K562 (cell line): ENCODE measurements around the gene CHRM1. TPM values are rescaled to one million over a fixed set of nuclear protein-coding genes. Genes with fewer than 3 reads are reported as not detected.
A peak's percentile ranks its signal among the peaks of the same experiment; 100 is the strongest.

Experiments
- FOXA1 ChIP-seq: fragments of 450-650 bp; IDR thresholded peaks from 2 replicates; pipeline ENCODE4 v1.6.1; 2016; ENCODE audit warnings: mild to moderate bottlenecking, borderline replicate concordance
- FOXK1 ChIP-seq: sonication (generic); formaldehyde crosslinking; IDR thresholded peaks from 2 replicates; pipeline ENCODE4 v1.8.0; 2022; ENCODE audit warnings: missing genetic modification reagents, mild to moderate bottlenecking, borderline replicate concordance
- GABPB1 ChIP-seq: sonication (generic); formaldehyde crosslinking; IDR thresholded peaks from 2 replicates; pipeline ENCODE4 v1.8.0; 2022; ENCODE audit warnings: mild to moderate bottlenecking, missing genetic modification reagents
- MXI1 ChIP-seq: IDR thresholded peaks from 2 replicates; pipeline ENCODE4 v1.6.1; 2011; ENCODE audit warnings: low read depth, mild to moderate bottlenecking, improper control_type of control experiment, low read length
- NFRKB ChIP-seq: fragments of 450-650 bp; IDR thresholded peaks from 2 replicates; pipeline ENCODE4 v1.6.1; 2016; ENCODE audit warnings: low read depth
- POLR2B ChIP-seq: fragments of 450-650 bp; IDR thresholded peaks from 2 replicates; pipeline ENCODE4 v1.6.1; 2018; ENCODE audit warnings: low read depth; ENCODE audit not compliant: partially characterized antibody
- RAD21 ChIP-seq, 2 experiments: fragments of 250-450 bp in 1 of 2; fragments of 450-650 bp in 1 of 2; sonication (Bioruptor Pico) in 1 of 2; formaldehyde crosslinking in 1 of 2; IDR thresholded peaks in 1 of 2; conservative IDR thresholded peaks in 1 of 2; 2 replicates each; pipeline versions ENCODE4 v1.4.0 to v1.8.0; 2020 to 2022; ENCODE audit warnings: mild to moderate bottlenecking in 2 of 2, moderate library complexity in 1 of 2
- RNF2 ChIP-seq: sonication (generic); IDR thresholded peaks from 2 replicates; pipeline ENCODE4 v1.6.1; 2016
- STAG1 ChIP-seq: sonication (generic); formaldehyde crosslinking; IDR thresholded peaks from 2 replicates; pipeline ENCODE4 v1.5.0; 2020; ENCODE audit warnings: missing genetic modification reagents, borderline replicate concordance
- STAT5B ChIP-seq: fragments of 250-450 bp; sonication (Bioruptor Pico); IDR thresholded peaks from 2 replicates; pipeline ENCODE4 v1.8.0; 2021; ENCODE audit warnings: mild to moderate bottlenecking, inconsistent platforms
- TAF9B ChIP-seq: fragments of 450-650 bp; IDR thresholded peaks from 2 replicates; pipeline ENCODE4 v1.6.1; 2018; ENCODE audit warnings: mild to moderate bottlenecking; ENCODE audit not compliant: partially characterized antibody
- TCF7 ChIP-seq: sonication (generic); IDR thresholded peaks from 2 replicates; pipeline ENCODE4 v1.6.1; 2016; ENCODE audit warnings: antibody characterized with exemption, borderline replicate concordance
- TGIF2 ChIP-seq: sonication (generic); formaldehyde crosslinking; IDR thresholded peaks from 2 replicates; pipeline ENCODE4 v1.8.1; 2022; ENCODE audit warnings: mild to moderate bottlenecking, missing genetic modification reagents, moderate library complexity
- ZC3H11A ChIP-seq: IDR thresholded peaks from 2 replicates; pipeline ENCODE4 v1.6.1; 2012; ENCODE audit warnings: low read depth, low read length, improper control_type of control experiment
- ZFP36 ChIP-seq: fragments of 150-350 bp; IDR thresholded peaks from 2 replicates; pipeline ENCODE4 v1.6.1; 2018; ENCODE audit warnings: low read length, low read depth; ENCODE audit not compliant: partially characterized antibody
- ZNF133 ChIP-seq: fragments of 250-450 bp; sonication (Bioruptor Pico); IDR thresholded peaks from 2 replicates; pipeline ENCODE4 v1.4.0; 2020; ENCODE audit warnings: mild to moderate bottlenecking
- ZNF253 ChIP-seq: fragments of 250-450 bp; sonication (Bioruptor Pico); conservative IDR thresholded peaks from 2 replicates; pipeline ENCODE4 v1.6.1; 2021; ENCODE audit warnings: mild to moderate bottlenecking
- ZNF77 ChIP-seq: fragments of 250-450 bp; sonication (Bioruptor Pico); IDR thresholded peaks from 2 replicates; pipeline ENCODE4 v1.5.0; 2020
- polyA plus RNA-seq, 8 experiments: library from polyadenylated mRNA; depleted of rRNA in 4 of 8; stranded (reverse) in 5 of 8; unstranded in 3 of 8; fragments of >200 nt; fragmentation: Nextera tagmentation in 2 of 8; fragmentation: Illumina TruSeq in 1 of 8; extraction: Ambion mirVana in 2 of 8; extraction: Trizol in 1 of 8; gene quantifications; 2 replicates each; pipeline versions ENCODE4 v1.2.1 to v1.2.3, GENCODE V29; 2011 to 2014; ENCODE audit warnings: inconsistent platforms in 1 of 8, missing spikeins in 1 of 8
- total RNA-seq, 7 experiments: library from RNA; depleted of rRNA in 6 of 7; stranded (reverse); fragments of >200 nt in 6 of 7; fragmentation: Illumina TruSeq in 2 of 7; extraction: Trizol in 2 of 7; gene quantifications; 2 replicates each; pipeline versions ENCODE4 v1.2.1 to v1.2.3, GENCODE V29; 2011 to 2021; ENCODE audit warnings: low replicate concordance in 1 of 7
- TF ChIP-seq, protein P1 (sequence below), 2 experiments: fragments of 150-350 bp in 1 of 2; IDR thresholded peaks; 2 replicates each; pipeline ENCODE4 v1.6.1; 2012 to 2016; ENCODE audit warnings: low read depth in 2 of 2, low read length in 2 of 2, mild to moderate bottlenecking in 1 of 2, moderate library complexity in 1 of 2
- TF ChIP-seq, protein P2 (sequence below): sonication (generic); formaldehyde crosslinking; IDR thresholded peaks from 2 replicates; pipeline ENCODE4 v1.8.0; 2022; ENCODE audit warnings: mild to moderate bottlenecking, missing genetic modification reagents
- TF ChIP-seq, protein P3 (sequence below): fragments of 250-450 bp; sonication (Bioruptor Pico); IDR thresholded peaks from 2 replicates; pipeline ENCODE4 v1.4.0; 2020; ENCODE audit warnings: mild to moderate bottlenecking
- TF ChIP-seq, protein P4 (sequence below): sonication (generic); formaldehyde crosslinking; IDR thresholded peaks from 2 replicates; pipeline ENCODE4 v1.8.1; 2022; ENCODE audit warnings: missing genetic modification reagents

CHRM1 gene
- total and polyA plus RNA-seq, 9 of the 15 experiments (the other 6 are each of a cell fraction or from before 2014, with no cell fraction given) = not detected

DNA sequence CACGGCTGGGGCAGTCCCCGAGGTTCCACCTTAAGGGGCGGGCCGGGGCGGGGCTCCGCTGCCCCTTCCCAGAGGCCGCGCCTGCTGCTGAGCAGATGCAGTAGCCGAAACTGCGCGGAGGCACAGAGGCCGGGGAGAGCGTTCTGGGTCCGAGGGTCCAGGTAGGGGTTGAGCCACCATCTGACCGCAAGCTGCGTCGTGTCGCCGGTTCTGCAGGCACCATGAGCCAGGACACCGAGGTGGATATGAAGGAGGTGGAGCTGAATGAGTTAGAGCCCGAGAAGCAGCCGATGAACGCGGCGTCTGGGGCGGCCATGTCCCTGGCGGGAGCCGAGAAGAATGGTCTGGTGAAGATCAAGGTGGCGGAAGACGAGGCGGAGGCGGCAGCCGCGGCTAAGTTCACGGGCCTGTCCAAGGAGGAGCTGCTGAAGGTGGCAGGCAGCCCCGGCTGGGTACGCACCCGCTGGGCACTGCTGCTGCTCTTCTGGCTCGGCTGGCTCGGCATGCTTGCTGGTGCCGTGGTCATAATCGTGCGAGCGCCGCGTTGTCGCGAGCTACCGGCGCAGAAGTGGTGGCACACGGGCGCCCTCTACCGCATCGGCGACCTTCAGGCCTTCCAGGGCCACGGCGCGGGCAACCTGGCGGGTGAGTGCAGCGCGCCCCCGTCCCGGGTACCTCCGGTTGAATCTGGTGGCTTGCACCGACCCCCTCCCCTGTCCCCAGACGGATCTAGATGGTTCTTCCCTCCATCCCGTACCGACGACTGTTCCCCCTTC, 40.2 kb downstream of the CHRM1 start, which contains the start of gene SLC3A2 (continued):
- TF ChIP-seq, protein P1, sequence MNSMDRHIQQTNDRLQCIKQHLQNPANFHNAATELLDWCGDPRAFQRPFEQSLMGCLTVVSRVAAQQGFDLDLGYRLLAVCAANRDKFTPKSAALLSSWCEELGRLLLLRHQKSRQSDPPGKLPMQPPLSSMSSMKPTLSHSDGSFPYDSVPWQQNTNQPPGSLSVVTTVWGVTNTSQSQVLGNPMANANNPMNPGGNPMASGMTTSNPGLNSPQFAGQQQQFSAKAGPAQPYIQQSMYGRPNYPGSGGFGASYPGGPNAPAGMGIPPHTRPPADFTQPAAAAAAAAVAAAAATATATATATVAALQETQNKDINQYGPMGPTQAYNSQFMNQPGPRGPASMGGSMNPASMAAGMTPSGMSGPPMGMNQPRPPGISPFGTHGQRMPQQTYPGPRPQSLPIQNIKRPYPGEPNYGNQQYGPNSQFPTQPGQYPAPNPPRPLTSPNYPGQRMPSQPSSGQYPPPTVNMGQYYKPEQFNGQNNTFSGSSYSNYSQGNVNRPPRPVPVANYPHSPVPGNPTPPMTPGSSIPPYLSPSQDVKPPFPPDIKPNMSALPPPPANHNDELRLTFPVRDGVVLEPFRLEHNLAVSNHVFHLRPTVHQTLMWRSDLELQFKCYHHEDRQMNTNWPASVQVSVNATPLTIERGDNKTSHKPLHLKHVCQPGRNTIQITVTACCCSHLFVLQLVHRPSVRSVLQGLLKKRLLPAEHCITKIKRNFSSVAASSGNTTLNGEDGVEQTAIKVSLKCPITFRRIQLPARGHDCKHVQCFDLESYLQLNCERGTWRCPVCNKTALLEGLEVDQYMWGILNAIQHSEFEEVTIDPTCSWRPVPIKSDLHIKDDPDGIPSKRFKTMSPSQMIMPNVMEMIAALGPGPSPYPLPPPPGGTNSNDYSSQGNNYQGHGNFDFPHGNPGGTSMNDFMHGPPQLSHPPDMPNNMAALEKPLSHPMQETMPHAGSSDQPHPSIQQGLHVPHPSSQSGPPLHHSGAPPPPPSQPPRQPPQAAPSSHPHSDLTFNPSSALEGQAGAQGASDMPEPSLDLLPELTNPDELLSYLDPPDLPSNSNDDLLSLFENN (IDR thresholded peaks at IDR 0.05; ENCODE audit: low read depth in 2 of 2, low read length in 2 of 2) = 0 out of 4 replicates have a peak, but pooled peaks of 1 of the 2 experiments have one; percentile 15
- TF ChIP-seq, protein P2, sequence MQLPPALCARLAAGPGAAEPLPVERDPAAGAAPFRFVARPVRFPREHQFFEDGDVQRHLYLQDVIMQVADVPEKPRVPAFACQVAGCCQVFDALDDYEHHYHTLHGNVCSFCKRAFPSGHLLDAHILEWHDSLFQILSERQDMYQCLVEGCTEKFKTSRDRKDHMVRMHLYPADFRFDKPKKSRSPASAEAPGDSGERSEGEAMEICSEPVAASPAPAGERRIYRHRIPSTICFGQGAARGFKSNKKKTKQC (CRISPR knock-in tag) = peak; percentile 87; the same call in 1 of the 2 replicates
- no peak for TF ChIP-seq STAT5B (CRISPR knock-in tag)
- TF ChIP-seq POLR2B = peak; percentile 99
- TF ChIP-seq ZFP36 = no peak
- no peak for TF ChIP-seq TGIF2
- no peak for TF ChIP-seq ZNF133
- peak; percentile 91 for TF ChIP-seq TAF9B
- TF ChIP-seq MXI1 = peak; percentile 45; the same call in 1 of the 2 replicates
- peak; percentile 81 for TF ChIP-seq GABPB1
- TF ChIP-seq ZNF253 = 0 out of 2 replicates have a peak, but pooled peaks have one; percentile 51
- peak; percentile 50 for TF ChIP-seq STAG1
- no peak for TF ChIP-seq ZNF77
- TF ChIP-seq, protein P3, sequence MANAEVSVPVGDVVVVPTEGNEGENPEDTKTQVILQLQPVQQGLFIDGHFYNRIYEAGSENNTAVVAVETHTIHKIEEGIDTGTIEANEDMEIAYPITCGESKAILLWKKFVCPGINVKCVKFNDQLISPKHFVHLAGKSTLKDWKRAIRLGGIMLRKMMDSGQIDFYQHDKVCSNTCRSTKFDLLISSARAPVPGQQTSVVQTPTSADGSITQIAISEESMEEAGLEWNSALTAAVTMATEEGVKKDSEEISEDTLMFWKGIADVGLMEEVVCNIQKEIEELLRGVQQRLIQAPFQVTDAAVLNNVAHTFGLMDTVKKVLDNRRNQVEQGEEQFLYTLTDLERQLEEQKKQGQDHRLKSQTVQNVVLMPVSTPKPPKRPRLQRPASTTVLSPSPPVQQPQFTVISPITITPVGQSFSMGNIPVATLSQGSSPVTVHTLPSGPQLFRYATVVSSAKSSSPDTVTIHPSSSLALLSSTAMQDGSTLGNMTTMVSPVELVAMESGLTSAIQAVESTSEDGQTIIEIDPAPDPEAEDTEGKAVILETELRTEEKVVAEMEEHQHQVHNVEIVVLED (CRISPR knock-in tag) = no peak
- TF ChIP-seq FOXA1 = no peak
- peak; percentile 72; the same call in 1 of the 2 replicates for TF ChIP-seq FOXK1 (CRISPR knock-in tag)
- TF ChIP-seq, protein P4, sequence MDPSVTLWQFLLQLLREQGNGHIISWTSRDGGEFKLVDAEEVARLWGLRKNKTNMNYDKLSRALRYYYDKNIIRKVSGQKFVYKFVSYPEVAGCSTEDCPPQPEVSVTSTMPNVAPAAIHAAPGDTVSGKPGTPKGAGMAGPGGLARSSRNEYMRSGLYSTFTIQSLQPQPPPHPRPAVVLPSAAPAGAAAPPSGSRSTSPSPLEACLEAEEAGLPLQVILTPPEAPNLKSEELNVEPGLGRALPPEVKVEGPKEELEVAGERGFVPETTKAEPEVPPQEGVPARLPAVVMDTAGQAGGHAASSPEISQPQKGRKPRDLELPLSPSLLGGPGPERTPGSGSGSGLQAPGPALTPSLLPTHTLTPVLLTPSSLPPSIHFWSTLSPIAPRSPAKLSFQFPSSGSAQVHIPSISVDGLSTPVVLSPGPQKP = no peak
- peak; percentile 24 to 43; a peak in 2 of 4 replicates for TF ChIP-seq RAD21 (CRISPR knock-in tag; conservative IDR thresholded peaks at IDR 0.05 in 1 of 2, IDR thresholded peaks at IDR 0.05 in 1 of 2)
- no peak for TF ChIP-seq ZC3H11A
- TF ChIP-seq NFRKB = peak; percentile 98
- TF ChIP-seq RNF2 = peak; percentile 52; the same call in 1 of the 2 replicates
- TF ChIP-seq TCF7 = peak; percentile 15; the same call in 1 of the 2 replicates
